Fibroblast of villous mesenchyme (primary cell): Measurements from ENCODE around the gene USP5. TPM values are rescaled to one million over a fixed set of nuclear protein-coding genes. Genes with fewer than 3 reads are reported as not detected.

Experiments
- DNase-seq: peaks from one replicate; pipeline ENCODE4 v3.0.0-alpha.2; 2010; ENCODE audit warnings: low read depth
- H3K4me3 ChIP-seq: 2 replicates; pipeline ENCODE4 v1.5.1; 2011; ENCODE audit warnings: low read depth, mild to moderate bottlenecking, low read length
- total RNA-seq: library from RNA; depleted of rRNA; stranded (reverse); fragments of >200 nt; gene quantifications from 2 replicates; pipeline ENCODE4 v1.2.3, GENCODE V29; 2012
- TF ChIP-seq, protein P1 (sequence below): IDR thresholded peaks from 2 replicates; pipeline ENCODE4 v1.5.1; 2012; ENCODE audit warnings: low read depth, mild to moderate bottlenecking, low read length; ENCODE audit not compliant: insufficient read depth

USP5 gene
- total RNA-seq, 1 donor, result 96.7 TPM

DNA sequence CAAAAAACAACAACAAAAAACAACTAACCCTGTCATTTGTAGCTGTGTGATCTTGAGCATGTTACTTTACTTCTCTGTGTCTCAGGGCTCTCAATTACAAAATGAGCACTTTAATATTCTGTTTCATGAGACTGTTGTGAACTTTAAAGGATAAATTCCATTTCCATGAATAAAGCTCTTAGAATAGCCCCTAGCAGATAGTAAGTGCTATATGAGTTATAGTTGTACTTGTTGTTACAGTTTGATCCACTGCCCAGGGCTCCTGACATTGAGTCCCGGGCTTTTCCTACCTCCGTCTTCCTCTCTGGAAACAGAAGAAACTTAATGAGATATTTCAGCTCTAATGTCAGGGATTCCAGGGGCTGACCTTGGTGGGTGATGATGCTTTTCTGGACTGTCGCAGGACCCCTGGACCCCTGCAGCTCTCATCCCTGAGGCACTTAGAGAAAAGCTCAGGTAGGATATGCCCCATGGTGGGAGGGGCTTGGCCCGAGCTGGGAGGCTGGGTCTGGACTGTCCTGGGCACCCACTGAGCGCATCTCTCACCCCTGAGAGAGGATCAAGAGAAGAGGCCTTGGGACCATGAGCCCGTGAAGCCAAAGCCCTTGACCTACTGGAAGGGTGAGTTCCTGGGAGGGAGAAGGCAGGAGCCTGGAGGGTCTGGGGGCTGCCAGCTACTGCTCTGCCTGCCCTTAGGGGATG, 18.6 kb upstream of the USP5 start:
- TF ChIP-seq, protein P1, sequence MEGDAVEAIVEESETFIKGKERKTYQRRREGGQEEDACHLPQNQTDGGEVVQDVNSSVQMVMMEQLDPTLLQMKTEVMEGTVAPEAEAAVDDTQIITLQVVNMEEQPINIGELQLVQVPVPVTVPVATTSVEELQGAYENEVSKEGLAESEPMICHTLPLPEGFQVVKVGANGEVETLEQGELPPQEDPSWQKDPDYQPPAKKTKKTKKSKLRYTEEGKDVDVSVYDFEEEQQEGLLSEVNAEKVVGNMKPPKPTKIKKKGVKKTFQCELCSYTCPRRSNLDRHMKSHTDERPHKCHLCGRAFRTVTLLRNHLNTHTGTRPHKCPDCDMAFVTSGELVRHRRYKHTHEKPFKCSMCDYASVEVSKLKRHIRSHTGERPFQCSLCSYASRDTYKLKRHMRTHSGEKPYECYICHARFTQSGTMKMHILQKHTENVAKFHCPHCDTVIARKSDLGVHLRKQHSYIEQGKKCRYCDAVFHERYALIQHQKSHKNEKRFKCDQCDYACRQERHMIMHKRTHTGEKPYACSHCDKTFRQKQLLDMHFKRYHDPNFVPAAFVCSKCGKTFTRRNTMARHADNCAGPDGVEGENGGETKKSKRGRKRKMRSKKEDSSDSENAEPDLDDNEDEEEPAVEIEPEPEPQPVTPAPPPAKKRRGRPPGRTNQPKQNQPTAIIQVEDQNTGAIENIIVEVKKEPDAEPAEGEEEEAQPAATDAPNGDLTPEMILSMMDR, result no peak
- DNase-seq, result no peak
- H3K4me3 ChIP-seq, result no peak overlapping the region

DNA sequence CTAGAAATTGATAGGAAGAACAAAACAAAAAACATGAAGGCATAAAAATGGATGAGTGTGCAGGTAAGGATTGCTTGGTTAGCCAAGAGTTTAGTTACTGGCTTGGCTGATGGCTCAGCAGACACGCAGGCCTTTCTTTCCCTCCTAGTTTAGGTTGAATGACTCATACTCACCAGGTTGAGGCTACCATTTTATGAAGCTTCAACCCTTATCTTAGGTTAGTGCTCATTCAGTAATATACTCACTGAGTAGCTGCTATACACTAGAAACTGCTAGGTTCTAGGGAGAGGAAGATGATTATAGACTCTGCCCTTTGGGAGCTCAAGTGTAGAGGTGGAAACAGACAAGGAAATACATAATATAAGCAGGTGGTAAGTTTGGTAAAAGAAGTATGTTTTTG, 17.7 kb upstream of the USP5 start:
- no peak overlapping the region for H3K4me3 ChIP-seq
- TF ChIP-seq, protein P1, result no peak
- DNase-seq, result no peak

DNA sequence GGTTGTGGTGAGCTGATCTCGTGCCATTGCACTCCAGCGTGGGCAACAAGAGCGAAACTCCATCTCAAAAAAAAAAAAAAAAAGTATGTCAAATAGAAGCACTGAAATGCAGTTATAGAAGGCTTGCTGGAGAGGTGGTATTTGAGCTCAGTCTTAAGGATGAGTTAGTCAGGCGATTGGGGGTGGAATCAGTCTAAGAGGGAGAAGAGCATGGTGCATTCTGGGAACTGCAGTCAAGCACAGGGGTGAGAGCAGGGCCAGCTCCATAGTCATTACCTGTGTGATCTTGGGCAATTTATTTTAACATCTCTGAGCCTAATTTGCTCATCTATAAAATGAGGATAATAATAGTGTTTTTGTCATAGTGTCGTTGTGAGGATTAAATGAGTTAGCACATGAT, 17.1 kb upstream of the USP5 start:
- no peak overlapping the region for H3K4me3 ChIP-seq
- no peak for DNase-seq
- TF ChIP-seq, protein P1, result no peak

DNA sequence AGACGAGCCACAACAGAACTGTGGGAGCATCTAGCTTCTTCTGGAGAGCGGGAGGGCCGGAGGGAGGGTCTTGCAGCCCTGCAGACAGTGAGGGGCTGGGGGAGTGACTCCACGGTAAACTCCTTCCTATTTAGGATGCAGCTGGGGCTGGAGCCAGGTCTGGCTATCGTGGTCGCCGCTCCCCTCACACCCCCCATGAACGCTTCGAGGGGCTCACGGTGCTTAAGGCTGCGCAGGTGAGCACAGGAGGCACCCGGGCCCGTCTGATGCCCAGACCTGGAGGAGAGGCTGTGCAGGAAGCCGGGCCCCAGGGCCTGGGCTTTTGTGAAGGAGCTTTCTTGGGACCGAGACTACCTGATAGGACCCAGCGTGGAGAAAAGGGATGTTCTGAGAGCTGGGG, 15.1 kb upstream of the USP5 start:
- no peak for DNase-seq
- TF ChIP-seq, protein P1, result no peak
- no peak overlapping the region for H3K4me3 ChIP-seq

DNA sequence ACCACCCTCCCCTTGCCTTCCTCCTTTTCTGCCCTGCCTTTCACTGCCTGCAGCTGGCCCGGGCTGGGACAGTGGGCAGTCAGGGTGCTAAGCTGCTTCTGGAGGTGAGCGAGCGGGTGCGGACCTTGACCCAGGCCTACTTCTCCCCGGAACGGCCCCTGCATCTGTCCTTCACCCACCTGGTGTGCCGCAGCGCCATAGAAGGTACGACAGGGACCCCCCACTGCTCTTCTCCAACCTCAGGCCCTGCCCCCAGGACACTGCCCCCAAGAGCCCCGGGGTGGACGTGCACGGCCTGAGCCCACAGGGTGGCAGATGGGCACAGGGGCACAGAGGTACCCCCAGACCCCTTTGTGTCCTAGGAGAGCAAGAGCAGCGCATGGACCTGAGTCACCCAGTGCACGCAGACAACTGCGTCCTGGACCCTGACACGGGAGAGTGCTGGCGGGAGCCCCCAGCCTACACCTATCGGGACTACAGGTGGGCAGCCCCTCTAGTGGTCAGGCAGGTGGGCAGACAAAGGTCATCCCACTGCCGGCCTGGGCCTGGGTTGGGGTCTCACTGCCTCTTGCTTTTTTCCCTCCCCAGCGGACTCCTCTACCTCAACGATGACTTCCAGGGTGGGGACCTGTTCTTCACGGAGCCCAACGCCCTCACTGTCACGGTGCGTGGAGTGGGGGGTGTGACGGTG, 14.4 kb upstream of the USP5 start:
- no peak overlapping the region for H3K4me3 ChIP-seq
- DNase-seq, result no peak
- TF ChIP-seq, protein P1, result no peak

DNA sequence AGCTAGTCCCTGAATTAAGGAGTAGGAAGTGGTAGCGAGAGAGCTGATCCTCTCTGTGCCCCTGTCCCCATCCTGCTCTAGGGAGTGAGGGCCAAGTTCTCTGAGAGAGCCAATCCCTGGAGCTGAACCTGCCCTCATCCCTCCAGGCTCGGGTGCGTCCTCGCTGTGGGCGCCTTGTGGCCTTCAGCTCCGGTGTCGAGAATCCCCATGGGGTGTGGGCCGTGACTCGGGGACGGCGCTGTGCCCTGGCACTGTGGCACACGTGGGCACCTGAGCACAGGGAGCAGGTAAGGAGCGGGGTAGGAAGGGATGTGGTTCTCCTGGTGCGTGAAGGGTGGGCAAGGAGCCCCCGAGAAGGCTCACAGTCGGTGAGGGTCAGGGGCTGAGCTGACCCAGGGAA, 13.1 kb upstream of the USP5 start:
- DNase-seq, result no peak
- TF ChIP-seq, protein P1, result no peak
- no peak overlapping the region for H3K4me3 ChIP-seq
